ENCODE measurements around the gene EDIL3.

EDIL3 gene

GRCh38 chr5:84384604-84385575 is at the start of gene EDIL3:
EDIL3 (minus strand) TSS chr5:84384880; CDS start chr5:84384374, 506 bp downstream.
- peak; percentile 40 for DNase-seq

GRCh38 chr5:84433461-84433860 is 48.8 kb upstream of the EDIL3 start:
- DNase-seq = no peak

- peak; percentile 4 for DNase-seq
Measured at GRCh38 chr5:84430863-84431663, 46.4 kb upstream of the EDIL3 start.

- DNase-seq = no peak
Measured at GRCh38 chr5:84430079-84430478, 45.4 kb upstream of the EDIL3 start.

GRCh38 chr5:84425365-84425881 is 40.7 kb upstream of the EDIL3 start:
- no peak for DNase-seq

- DNase-seq = no peak
Measured at GRCh38 chr5:84419742-84420141, 35.1 kb upstream of the EDIL3 start.

GRCh38 chr5:84411832-84412605 is 27.3 kb upstream of the EDIL3 start:
- DNase-seq = no peak

GRCh38 chr5:84406111-84406510 is 21.4 kb upstream of the EDIL3 start:
- no peak for DNase-seq

GRCh38 chr5:84403773-84404172 is 19.1 kb upstream of the EDIL3 start:
- no peak for DNase-seq

GRCh38 chr5:84397385-84397784 is 12.7 kb upstream of the EDIL3 start:
- no peak for DNase-seq

- DNase-seq = no peak
Measured at GRCh38 chr5:84393969-84394368, 9.3 kb upstream of the EDIL3 start.

GRCh38 chr5:84392836-84393235 is 8.2 kb upstream of the EDIL3 start:
- DNase-seq = no peak

- no peak for DNase-seq
Measured at GRCh38 chr5:84385705-84386104, 1.0 kb upstream of the EDIL3 start.

- peak; percentile 35 for DNase-seq
Measured at GRCh38 chr5:84383816-84384603, 670 bp downstream of the EDIL3 start.

- no peak for DNase-seq
Measured at GRCh38 chr5:84383296-84383815, 1.3 kb downstream of the EDIL3 start.

- DNase-seq = peak; percentile 34
Measured at GRCh38 chr5:84382363-84383295, 2.1 kb downstream of the EDIL3 start.

- DNase-seq = no peak
Measured at GRCh38 chr5:84381502-84382362, 2.9 kb downstream of the EDIL3 start.

- DNase-seq = no peak
Measured at GRCh38 chr5:84379749-84380148, 4.9 kb downstream of the EDIL3 start.

- DNase-seq = no peak
Measured at GRCh38 chr5:84378961-84379360, 5.7 kb downstream of the EDIL3 start.
